ENCODE results near the gene ABCA2.
"Not testable (repeated sequence)": the region's sequence is repeated elsewhere in the genome, so short reads cannot be mapped to it uniquely, and the experiment has no call there.

Gene ABCA2

GRCh38 chr9:137038916-137039315 is 10.9 kb upstream of the ABCA2 start:
- no peak overlapping the region for H3K27ac ChIP-seq
- H3K9ac ChIP-seq, result no peak overlapping the region
- H3K4me2 ChIP-seq, result no peak overlapping the region
- peaks cover 36% of the 10 kb centered on the region for H4K20me1 ChIP-seq
- H3K4me1 ChIP-seq, result peaks cover 71% of the 10 kb centered on the region
- peaks cover 43% of the 10 kb centered on the region for H3K36me3 ChIP-seq
- no peaks in the 10 kb centered on the region for H3K27me3 ChIP-seq
- H3K4me3 ChIP-seq, result no peak overlapping the region
- TF ChIP-seq Cebpa-rat (IDR thresholded peaks at IDR 0.05), result no peak
- no peaks in the 10 kb centered on the region for H3K9me3 ChIP-seq

DNA sequence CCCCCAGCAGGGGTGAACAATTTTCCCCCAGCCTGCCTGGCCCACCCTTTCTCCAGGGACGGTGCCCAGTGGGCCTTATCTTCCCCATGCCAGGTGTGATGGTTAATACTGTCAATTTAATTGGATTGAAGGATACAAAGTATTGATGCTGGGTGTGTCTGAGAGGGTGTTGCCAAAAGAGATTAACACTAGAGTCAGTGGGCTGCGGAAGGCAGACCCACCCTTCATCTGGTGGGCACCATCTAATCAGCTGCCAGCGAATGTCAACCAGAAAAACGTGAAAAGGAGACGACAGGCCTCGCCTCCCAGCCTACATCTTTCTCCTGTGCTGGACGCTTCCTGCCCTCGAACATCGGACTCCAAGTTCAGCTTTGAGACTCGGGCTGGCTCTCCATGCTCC is 9.4 kb upstream of the ABCA2 start:
- no peaks in the 10 kb centered on the region for H3K27me3 ChIP-seq
- no peak overlapping the region for H3K9ac ChIP-seq
- H3K27ac ChIP-seq, result no peak overlapping the region
- no peak overlapping the region for H3K4me2 ChIP-seq
- H3K36me3 ChIP-seq, result peaks cover 43% of the 10 kb centered on the region
- no peaks in the 10 kb centered on the region for H3K9me3 ChIP-seq
- H4K20me1 ChIP-seq, result peaks cover 22% of the 10 kb centered on the region
- no peak overlapping the region for H3K4me3 ChIP-seq
- peaks cover 71% of the 10 kb centered on the region for H3K4me1 ChIP-seq
- TF ChIP-seq Cebpa-rat (IDR thresholded peaks at IDR 0.05), result no peak

- H3K27me3 ChIP-seq, result no peaks in the 10 kb centered on the region
- no peak overlapping the region for H3K27ac ChIP-seq
- H4K20me1 ChIP-seq, result peaks cover 17% of the 10 kb centered on the region
- no peak overlapping the region for H3K4me2 ChIP-seq
- peaks cover 71% of the 10 kb centered on the region for H3K4me1 ChIP-seq
- no peak overlapping the region for H3K9ac ChIP-seq
- no peaks in the 10 kb centered on the region for H3K9me3 ChIP-seq
- no peak for TF ChIP-seq Cebpa-rat (IDR thresholded peaks at IDR 0.05)
- H3K36me3 ChIP-seq, result peaks cover 43% of the 10 kb centered on the region
- no peak overlapping the region for H3K4me3 ChIP-seq
Measured at GRCh38 chr9:137037035-137037434, 9.0 kb upstream of the ABCA2 start.

DNA sequence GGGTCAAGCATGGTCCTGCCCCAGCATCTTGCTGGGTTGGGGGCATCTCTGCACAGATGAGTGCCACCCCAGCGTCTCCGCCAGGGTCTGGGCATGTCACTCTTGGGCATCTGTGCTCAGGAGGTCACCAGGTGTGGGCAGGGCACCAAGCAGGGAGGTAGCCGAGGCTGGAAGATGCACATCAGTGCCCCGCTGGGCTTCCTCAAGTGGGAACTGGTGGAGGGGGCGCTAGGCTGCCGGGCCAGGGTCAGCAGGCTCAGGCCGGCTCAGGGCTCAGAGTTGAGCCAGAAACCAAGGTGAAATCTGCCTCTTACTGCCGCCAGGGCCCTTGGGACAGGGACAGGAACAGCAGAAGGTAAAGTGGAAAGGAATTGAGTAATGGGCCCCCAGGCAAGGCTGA is 7.9 kb upstream of the ABCA2 start:
- Histone ChIP-seq H3K4me2 (peak overlapping the region; percentile 93), H3K9me3 (no peaks in the 10 kb centered on the region), H3K4me1 (peaks cover 71% of the 10 kb centered on the region), H3K27ac (peak overlapping the region; percentile 81), H3K9ac (0 out of 2 replicates have a peak overlapping the region, but pooled peaks have one; percentile 38), H3K4me3 (no peak overlapping the region), H3K36me3 (peaks cover 43% of the 10 kb centered on the region), H4K20me1 (peaks cover 6% of the 10 kb centered on the region), H3K27me3 (no peaks in the 10 kb centered on the region)
- no peak for TF ChIP-seq Cebpa-rat (IDR thresholded peaks at IDR 0.05)

GRCh38 chr9:137035507-137035834 is 7.4 kb upstream of the ABCA2 start:
- H3K4me1 ChIP-seq, result peaks cover 71% of the 10 kb centered on the region
- peak overlapping the region; percentile 38; the same call in 1 of the 2 replicates for H3K9ac ChIP-seq
- no peaks in the 10 kb centered on the region for H3K27me3 ChIP-seq
- peaks cover 38% of the 10 kb centered on the region for H3K36me3 ChIP-seq
- no peaks in the 10 kb centered on the region for H3K9me3 ChIP-seq
- peak overlapping the region; percentile 81 for H3K27ac ChIP-seq
- TF ChIP-seq Cebpa-rat (IDR thresholded peaks at IDR 0.05), result no peak
- H4K20me1 ChIP-seq, result peaks cover 2% of the 10 kb centered on the region
- H3K4me2 ChIP-seq, result peak overlapping the region; percentile 93
- no peak overlapping the region for H3K4me3 ChIP-seq

DNA sequence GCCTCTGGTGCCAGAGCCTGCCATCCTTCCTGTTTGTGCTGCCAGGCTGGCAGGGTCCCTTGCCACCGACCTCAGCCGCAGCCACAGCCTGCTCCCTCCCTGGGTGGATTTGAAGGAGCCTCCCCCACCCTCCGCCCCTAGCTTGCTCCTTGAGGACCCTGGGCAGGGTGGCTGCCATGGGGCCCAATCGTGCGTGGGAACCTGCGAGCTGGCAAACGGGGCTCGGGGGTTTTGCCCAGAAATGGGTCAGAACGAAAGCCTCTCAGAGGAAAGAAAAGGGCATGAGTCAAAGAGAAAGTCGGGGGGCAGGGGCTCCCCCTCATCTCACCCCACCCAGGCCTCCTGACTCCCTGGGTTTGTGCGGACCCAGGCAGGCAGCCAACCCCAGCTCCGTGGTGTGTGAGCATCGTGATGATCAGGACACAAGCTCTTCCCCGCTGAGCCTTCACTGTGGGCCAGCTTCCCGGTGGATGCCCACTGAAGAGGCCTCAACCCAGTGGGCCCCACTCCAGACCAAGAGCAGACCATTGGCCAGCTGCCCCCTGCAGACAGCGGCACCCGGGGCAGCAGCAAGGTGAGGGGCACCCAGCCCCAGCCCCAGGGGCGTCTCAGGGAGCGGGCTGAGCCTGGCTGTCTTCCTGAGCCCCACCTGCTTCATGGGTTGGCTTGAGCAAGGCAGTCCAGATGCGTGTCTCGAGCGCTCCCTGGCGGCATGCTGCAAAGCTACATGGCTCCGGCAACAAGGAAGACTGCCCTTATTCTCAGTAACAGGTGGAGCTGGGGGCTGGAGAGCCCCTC is 6.9 kb upstream of the ABCA2 start:
- H3K27ac ChIP-seq, result peak overlapping the region; percentile 81
- H3K4me1 ChIP-seq, result peaks cover 74% of the 10 kb centered on the region
- H3K9ac ChIP-seq, result peak overlapping the region; percentile 62
- H3K4me2 ChIP-seq, result peak overlapping the region; percentile 93
- no peaks in the 10 kb centered on the region for H4K20me1 ChIP-seq
- peaks cover 34% of the 10 kb centered on the region for H3K36me3 ChIP-seq
- peak overlapping the region; percentile 55 for H3K4me3 ChIP-seq
- H3K9me3 ChIP-seq, result no peaks in the 10 kb centered on the region
- no peak for TF ChIP-seq Cebpa-rat (IDR thresholded peaks at IDR 0.05)
- H3K27me3 ChIP-seq, result no peaks in the 10 kb centered on the region

GRCh38 chr9:137034039-137034708 is 6.1 kb upstream of the ABCA2 start:
- Histone ChIP-seq H3K4me2 (peak overlapping the region; percentile 94), H3K27me3 (no peaks in the 10 kb centered on the region)
- no peak for TF ChIP-seq Cebpa-rat (IDR thresholded peaks at IDR 0.05)

GRCh38 chr9:137033481-137033880 is 5.4 kb upstream of the ABCA2 start:
- Histone ChIP-seq H3K27ac (peak overlapping the region; percentile 94), H3K4me3 (peak overlapping the region; percentile 74), H3K4me1 (peaks cover 78% of the 10 kb centered on the region), H3K9ac (peak overlapping the region; percentile 80; the same call in 1 of the 2 replicates), H3K36me3 (peaks cover 20% of the 10 kb centered on the region), H3K4me2 (peak overlapping the region; percentile 94)
- H3K27me3 ChIP-seq, H3K9me3 ChIP-seq, H4K20me1 ChIP-seq: not testable (repeated sequence)

More at GRCh38 chr9:137034039-137034708, 6.1 kb upstream of the ABCA2 start:
- Histone ChIP-seq H3K4me3 (peak overlapping the region; percentile 74), H3K9me3 (no peaks in the 10 kb centered on the region), H3K9ac (peak overlapping the region; percentile 80), H4K20me1 (no peaks in the 10 kb centered on the region), H3K27ac (peak overlapping the region; percentile 94), H3K36me3 (peaks cover 27% of the 10 kb centered on the region), H3K4me1 (peaks cover 77% of the 10 kb centered on the region)

GRCh38 chr9:137032858-137033257 is 4.8 kb upstream of the ABCA2 start:
- H3K4me1 ChIP-seq, result peaks cover 79% of the 10 kb centered on the region
- H3K9ac ChIP-seq, result peak overlapping the region; percentile 80
- H3K36me3 ChIP-seq, result peaks cover 14% of the 10 kb centered on the region
- H3K4me2 ChIP-seq, result peak overlapping the region; percentile 94
- no peaks in the 10 kb centered on the region for H4K20me1 ChIP-seq
- peak overlapping the region; percentile 74 for H3K4me3 ChIP-seq
- H3K9me3 ChIP-seq, result no peaks in the 10 kb centered on the region
- H3K27ac ChIP-seq, result peak overlapping the region; percentile 94
- H3K27me3 ChIP-seq, result no peaks in the 10 kb centered on the region
- TF ChIP-seq Cebpa-rat (IDR thresholded peaks at IDR 0.05), result no peak
